Activated T-cell treated with anti-CD3 and anti-CD28 coated beads for 48 hours (primary cell): Measurements from ENCODE around the gene CCDC3.

Experiments
- DNase-seq: peaks from one replicate; pipeline ENCODE4 v3.0.0-alpha.2; 2020; ENCODE audit warnings: low read depth

The CCDC3 gene

DNA sequence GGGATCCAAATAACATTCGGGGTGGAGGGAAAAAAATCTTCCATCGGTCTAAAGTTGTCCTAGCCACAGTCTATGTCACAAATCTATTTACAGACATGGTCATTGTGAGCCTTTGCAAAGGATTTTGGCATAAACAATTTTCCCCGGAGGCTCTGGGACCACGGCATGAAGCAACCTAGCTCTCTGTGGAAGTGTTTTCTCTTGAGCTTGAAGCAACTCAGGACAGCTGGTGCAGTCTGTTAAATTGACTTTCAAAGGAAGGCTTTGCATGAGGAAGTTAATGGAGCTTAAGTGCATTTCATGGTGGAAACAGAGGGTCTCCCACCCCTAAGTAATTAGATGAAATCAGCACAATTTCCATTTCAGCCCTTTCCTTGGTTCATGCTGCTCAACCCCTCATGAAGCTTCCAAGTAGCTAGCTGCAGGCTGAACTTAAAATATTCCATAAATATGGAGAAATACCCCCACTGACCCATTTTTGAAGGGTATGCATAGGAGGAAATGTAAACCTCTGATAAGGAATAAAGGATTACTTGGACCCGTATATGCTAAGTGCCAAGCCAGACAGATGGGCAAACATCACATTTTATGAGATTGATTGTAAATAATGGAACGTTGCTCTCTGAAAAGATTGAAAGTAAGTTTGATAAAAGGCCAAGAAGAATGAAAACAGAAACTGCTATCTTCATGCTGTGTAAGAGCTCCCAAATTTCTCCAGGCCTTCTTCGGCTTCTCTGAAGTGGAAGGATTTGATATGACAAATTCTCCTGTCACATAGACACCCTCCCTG lies 39.9 kb downstream of the CCDC3 start:
- no peak for DNase-seq

DNA sequence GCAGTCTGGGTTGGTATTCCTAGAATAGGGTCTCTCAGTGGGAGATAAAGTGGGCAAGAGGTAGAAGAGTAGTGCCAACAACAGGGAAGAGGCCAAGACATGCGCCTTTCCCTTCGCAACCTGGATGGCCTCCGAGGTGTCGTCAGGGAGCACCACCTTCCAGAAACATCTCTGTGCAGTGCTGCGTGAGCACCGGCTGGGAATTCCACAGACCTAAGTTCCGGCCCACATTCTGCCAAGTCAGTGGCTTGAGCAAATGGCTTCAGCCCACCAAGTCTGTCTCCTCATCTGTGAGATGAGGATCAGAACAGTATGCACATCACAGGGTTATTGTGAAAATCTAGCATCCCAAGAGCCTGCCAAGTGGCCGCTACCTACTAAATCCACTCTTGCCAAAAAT lies 40.6 kb downstream of the CCDC3 start:
- no peak for DNase-seq

DNA sequence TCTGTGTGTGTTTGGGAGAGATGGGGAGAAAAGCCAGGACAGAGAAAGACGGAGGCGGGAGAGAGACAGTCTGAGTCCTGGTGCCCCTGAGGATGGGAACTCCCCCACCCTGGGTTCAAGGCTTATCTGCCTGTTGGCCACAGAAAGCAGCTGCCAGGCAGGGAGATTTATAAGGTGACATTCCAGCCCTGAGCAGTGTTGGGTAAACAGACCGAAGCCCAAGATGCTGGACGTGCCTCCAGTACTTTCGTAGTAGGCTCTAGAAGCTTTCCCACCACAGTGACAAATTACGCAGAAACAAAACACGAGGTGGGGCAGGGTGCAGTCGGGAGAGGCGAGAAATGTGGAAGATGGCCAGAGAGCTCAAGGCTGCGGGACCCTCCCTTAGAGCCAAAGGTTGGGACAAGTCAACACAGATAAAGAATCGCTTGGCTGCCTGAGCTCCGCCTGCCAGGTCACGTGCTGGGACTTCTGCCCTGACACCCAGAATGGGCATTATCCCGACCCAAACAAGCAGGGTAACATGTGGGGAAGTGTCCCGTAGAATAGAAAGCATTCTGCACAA lies 41.1 kb downstream of the CCDC3 start:
- no peak for DNase-seq

- DNase-seq = no peak
These were observed 42.9 kb downstream of the CCDC3 start for GRCh38 chr10:12958546-12959110.

- DNase-seq = no peak
These were observed 44.4 kb downstream of the CCDC3 start for GRCh38 chr10:12957081-12957480.

- no peak for DNase-seq
These were observed 46.6 kb downstream of the CCDC3 start for GRCh38 chr10:12954866-12955265.

DNA sequence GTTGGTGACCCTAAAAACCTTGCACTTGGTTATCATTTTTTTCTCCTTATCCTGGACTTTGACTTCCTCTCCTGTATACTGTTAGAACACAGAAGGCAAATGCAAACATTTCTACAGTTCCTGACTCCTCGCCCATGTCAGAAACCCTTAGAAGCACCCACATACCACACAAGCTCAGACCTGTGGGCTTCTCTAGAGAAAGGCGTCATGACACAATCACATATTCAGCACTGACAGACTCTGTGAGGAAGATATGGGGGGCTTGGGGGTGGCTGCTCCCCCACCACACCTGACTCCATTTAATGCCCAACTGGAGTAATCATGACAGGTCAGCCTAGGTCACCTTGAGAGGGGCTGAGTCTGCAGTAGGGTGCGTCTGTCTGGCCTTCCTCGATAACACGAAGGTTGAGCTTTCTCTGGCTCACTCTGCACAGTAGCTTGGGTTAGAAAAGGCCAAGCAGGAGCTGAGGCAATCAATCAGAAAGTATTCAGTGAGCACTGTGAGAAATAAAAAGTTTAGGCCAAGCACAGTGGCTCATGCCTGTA lies 50.9 kb downstream of the CCDC3 start:
- no peak for DNase-seq

DNA sequence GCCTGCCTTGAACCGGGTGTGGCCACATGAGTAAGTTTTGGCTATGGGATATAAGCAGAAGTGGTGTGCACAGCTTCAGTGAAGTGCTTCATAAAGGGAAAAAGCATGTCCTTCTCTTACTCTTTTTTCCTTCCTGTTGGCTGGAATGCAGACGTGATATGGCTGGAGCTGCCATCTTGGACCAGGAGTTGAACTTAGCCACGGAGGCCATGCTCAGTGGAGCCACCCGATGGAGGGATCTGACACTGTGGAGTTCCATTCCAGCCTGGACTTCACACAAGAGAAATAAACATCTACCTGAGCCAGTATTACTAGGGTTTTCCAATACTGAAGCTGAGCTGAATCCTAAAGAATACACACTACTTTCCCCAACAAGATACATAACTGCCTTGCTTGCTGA lies 52.3 kb downstream of the CCDC3 start:
- no peak for DNase-seq

GRCh38 chr10:12947741-12948140 lies 53.8 kb downstream of the CCDC3 start:
- DNase-seq = no peak

GRCh38 chr10:12946372-12946771 lies 55.1 kb downstream of the CCDC3 start:
- no peak for DNase-seq

- no peak for DNase-seq
These were observed 55.7 kb downstream of the CCDC3 start for GRCh38 chr10:12945690-12946359.

DNA sequence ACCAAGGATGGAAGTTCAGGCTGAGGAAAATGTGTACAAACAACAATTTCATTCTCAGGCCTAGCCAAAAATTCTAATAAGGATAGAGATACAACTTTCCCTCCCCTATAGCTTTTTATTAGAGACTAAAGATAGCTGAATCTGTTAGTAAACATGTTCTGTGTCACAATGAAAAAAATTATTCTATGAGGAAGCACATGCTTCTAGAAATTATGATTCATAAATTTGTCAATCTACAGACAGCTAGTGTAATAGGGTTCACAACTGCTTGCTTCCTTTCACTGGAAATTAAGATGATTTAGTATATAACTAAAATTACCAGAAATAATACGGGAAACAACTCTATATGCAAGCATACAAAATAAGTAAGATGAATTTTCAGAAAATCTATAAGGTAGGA lies 56.6 kb downstream of the CCDC3 start:
- DNase-seq = no peak

DNA sequence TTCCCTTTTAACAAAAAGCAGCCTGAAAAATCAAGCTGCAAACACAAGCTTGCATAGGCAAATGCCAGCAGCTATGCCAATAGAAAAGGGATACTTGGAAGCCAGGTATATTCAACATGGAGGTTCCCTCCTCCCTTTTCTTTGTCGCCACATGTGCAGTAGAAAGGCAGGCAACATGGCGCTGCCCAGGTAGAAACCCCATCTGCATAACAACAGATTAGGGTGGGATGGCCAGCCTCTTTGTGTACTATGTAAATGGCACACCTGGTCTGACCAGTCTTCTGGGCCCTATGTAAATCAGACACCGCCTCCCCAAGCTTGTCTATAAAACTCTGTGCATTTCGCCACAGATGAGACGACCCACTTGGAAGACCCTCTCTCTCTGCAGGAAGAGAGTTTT lies 58.1 kb downstream of the CCDC3 start:
- no peak for DNase-seq

- DNase-seq = no peak
These were observed 59.5 kb downstream of the CCDC3 start for GRCh38 chr10:12941966-12942365.

GRCh38 chr10:12940791-12941190 lies 60.7 kb downstream of the CCDC3 start:
- DNase-seq = no peak

GRCh38 chr10:12938271-12938670 lies 63.2 kb downstream of the CCDC3 start:
- no peak for DNase-seq

- DNase-seq = no peak
These were observed 64.0 kb downstream of the CCDC3 start for GRCh38 chr10:12937527-12937926.

GRCh38 chr10:12934777-12935176 lies 66.7 kb downstream of the CCDC3 start:
- DNase-seq = no peak

GRCh38 chr10:12929381-12929780 lies 72.1 kb downstream of the CCDC3 start:
- DNase-seq = no peak

DNA sequence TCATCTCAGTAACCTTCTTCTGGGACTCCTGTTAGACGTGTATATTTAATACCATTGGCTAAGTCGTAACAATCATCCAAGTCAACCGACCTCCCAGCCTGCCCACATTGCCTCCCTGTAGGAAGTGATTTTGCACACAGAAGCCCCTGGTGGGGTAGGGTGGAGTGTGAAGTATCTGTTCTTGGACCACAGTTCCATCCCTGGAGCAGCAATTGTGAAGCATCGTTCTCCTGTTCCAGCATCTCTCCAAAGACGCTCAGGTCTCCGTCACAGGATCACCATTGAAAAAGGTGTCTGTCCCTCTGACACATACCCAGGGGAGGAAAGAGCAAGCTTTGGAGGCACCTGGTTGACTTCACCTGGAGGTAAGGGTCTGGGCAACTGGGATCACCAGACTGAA lies 72.9 kb downstream of the CCDC3 start:
- no peak for DNase-seq

- DNase-seq = no peak
These were observed 73.6 kb downstream of the CCDC3 start for GRCh38 chr10:12927896-12928295.

DNA sequence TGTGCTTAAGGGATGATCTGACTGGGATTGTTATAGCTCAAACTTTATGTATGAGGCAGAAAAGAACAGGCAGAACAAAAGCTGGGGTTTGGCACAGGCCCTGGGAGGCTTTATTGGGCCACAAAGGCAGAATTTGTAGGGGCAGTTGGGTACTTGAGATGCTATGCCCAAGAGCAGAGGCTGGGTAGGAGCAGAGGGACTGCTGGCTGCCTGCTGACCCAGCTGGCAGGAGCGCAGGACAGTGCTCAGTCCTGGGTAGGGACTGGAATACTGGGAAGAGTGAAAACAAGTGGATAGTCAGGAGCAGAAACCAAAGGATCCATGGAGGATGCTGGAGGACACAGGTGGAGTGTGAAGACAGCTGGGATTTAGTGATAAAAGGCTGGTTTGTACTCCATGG lies 75.7 kb downstream of the CCDC3 start:
- DNase-seq = no peak

DNA sequence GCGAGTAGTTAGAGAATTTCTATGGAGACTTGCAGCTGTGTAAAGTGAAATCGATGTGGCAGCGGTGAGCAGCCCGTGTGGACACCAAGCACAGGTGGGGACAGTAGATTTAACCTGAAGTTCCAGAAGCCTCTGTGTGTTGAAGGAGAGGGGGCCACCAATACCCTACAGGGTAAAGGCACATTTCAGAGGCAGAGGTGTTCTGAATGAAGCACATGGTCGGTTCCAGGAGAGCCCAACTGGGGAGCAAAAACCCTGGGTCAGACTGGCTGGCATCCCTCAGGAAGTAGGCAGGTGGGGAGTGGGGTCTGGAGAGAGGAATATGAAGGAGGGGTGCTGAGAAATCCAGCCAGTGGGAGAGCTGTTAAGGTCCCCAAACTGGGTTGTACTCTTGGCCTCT lies 76.6 kb downstream of the CCDC3 start:
- no peak for DNase-seq
